Measurements from ENCODE around the gene TMEM89. TPM values are rescaled to one million over a fixed set of nuclear protein-coding genes. Genes with fewer than 3 reads are reported as not detected.

Gene TMEM89
- total RNA-seq, 4 donors from 2014 or later, result not detected

GRCh38 chr3:48591436-48591835, 30.1 kb downstream of the TMEM89 start:
- WGBS, 2 donors (ENCODE audit: low coverage in 1 of 2), result 100% methylated on average over 3 of the region's 14 CpGs; no CpG with 5 or more reads in 1 of the 2 donors
- Histone ChIP-seq H3K4me3 (no peak overlapping the region), H3K4me1 (peaks cover 0 to 20% (median 12%) of the 10 kb centered on the region in 3 donors), H3K36me3 (no peaks in the 10 kb centered on the region), H3K27me3 (peaks cover 39% of the 10 kb centered on the region), H3K9me3 (no peaks in the 10 kb centered on the region), H3K27ac (no peak overlapping the region)
- no peak for ATAC-seq
- no peak for TF ChIP-seq POLR2AphosphoS5 (IDR thresholded peaks at IDR 0.05)
- no peak for TF ChIP-seq POLR2A (IDR thresholded peaks at IDR 0.05)
- no peak for TF ChIP-seq CTCF (IDR thresholded peaks at IDR 0.05)
- TF ChIP-seq EP300 (IDR thresholded peaks at IDR 0.05), result no peak

GRCh38 chr3:48588230-48588629, 33.3 kb downstream of the TMEM89 start:
- H3K27ac ChIP-seq, result no peak overlapping the region
- H3K27me3 ChIP-seq, result peaks cover 17% of the 10 kb centered on the region
- H3K36me3 ChIP-seq, result no peaks in the 10 kb centered on the region
- H3K4me3 ChIP-seq, result no peak overlapping the region
- TF ChIP-seq EP300 (IDR thresholded peaks at IDR 0.05) (no peak), POLR2A (IDR thresholded peaks at IDR 0.05) (no peak), POLR2AphosphoS5 (IDR thresholded peaks at IDR 0.05) (no peak), CTCF (IDR thresholded peaks at IDR 0.05) (no peak)
- 66 to 90% methylated on average over 3 to 6 of the region's 15 CpGs for WGBS, 2 donors (ENCODE audit: low coverage in 1 of 2)
- no peaks in the 10 kb centered on the region for H3K9me3 ChIP-seq
- no peaks in the 10 kb centered on the region for H3K4me1 ChIP-seq
- no peak for ATAC-seq

- Histone ChIP-seq H3K4me3 (no peak overlapping the region), H3K36me3 (no peaks in the 10 kb centered on the region), H3K27me3 (peaks cover 12% of the 10 kb centered on the region), H3K4me1 (no peaks in the 10 kb centered on the region), H3K9me3 (no peaks in the 10 kb centered on the region), H3K27ac (no peak overlapping the region)
- TF ChIP-seq CTCF (IDR thresholded peaks at IDR 0.05) (no peak), POLR2AphosphoS5 (IDR thresholded peaks at IDR 0.05) (no peak), POLR2A (IDR thresholded peaks at IDR 0.05) (no peak), EP300 (IDR thresholded peaks at IDR 0.05) (no peak)
- 60% methylated on average over 4 of the region's 11 CpGs; no CpG with 5 or more reads in 1 of the 2 donors for WGBS, 2 donors (ENCODE audit: low coverage in 1 of 2)
- ATAC-seq, result no peak
Measured at GRCh38 chr3:48587686-48588085, 33.9 kb downstream of the TMEM89 start.

GRCh38 chr3:48585411-48585810, 36.2 kb downstream of the TMEM89 start:
- Histone ChIP-seq H3K4me3 (no peak overlapping the region), H3K36me3 (no peaks in the 10 kb centered on the region), H3K9me3 (no peaks in the 10 kb centered on the region), H3K27me3 (no peaks in the 10 kb centered on the region), H3K27ac (no peak overlapping the region), H3K4me1 (no peaks in the 10 kb centered on the region)
- WGBS, 2 donors (ENCODE audit: low coverage in 1 of 2), result 86% methylated on average over 1 of the region's 8 CpGs; no CpG with 5 or more reads in 1 of the 2 donors
- no peak for TF ChIP-seq EP300 (IDR thresholded peaks at IDR 0.05)
- no peak for TF ChIP-seq POLR2AphosphoS5 (IDR thresholded peaks at IDR 0.05)
- no peak for TF ChIP-seq POLR2A (IDR thresholded peaks at IDR 0.05)
- TF ChIP-seq CTCF (IDR thresholded peaks at IDR 0.05), result no peak
- no peak for ATAC-seq

GRCh38 chr3:48584836-48585235, 36.7 kb downstream of the TMEM89 start:
- ATAC-seq, result no peak
- TF ChIP-seq POLR2A (IDR thresholded peaks at IDR 0.05) (no peak), POLR2AphosphoS5 (IDR thresholded peaks at IDR 0.05) (no peak), EP300 (IDR thresholded peaks at IDR 0.05) (no peak), CTCF (IDR thresholded peaks at IDR 0.05) (no peak)
- Histone ChIP-seq H3K27me3 (no peaks in the 10 kb centered on the region), H3K4me1 (no peaks in the 10 kb centered on the region), H3K36me3 (no peaks in the 10 kb centered on the region), H3K9me3 (no peaks in the 10 kb centered on the region), H3K27ac (no peak overlapping the region), H3K4me3 (no peak overlapping the region)
- no CpG with 5 or more reads among the region's 9 CpGs for WGBS, 2 donors (ENCODE audit: low coverage in 1 of 2)
